Ovary (tissue), 3 donors: ENCODE results near the gene DPH6.

ENCODE experiments used
- CTCF ChIP-seq, 3 donors: fragments of 450-650 bp in 2 of 3; fragments of 200-600 bp in 1 of 3; IDR thresholded peaks; one replicate each; pipeline versions ENCODE4 v1.5.1 to v1.8.0; 2016 to 2022; ENCODE audit warnings: antibody characterized with exemption in 3 of 3, mild to moderate bottlenecking in 1 of 3
- EP300 ChIP-seq: sonication (generic); formaldehyde crosslinking; IDR thresholded peaks from one replicate; pipeline ENCODE4 v1.6.1; 2017; ENCODE audit warnings: antibody characterized with exemption
- POLR2A ChIP-seq: fragments of 450-650 bp; IDR thresholded peaks from one replicate; pipeline ENCODE4 v1.6.1; 2017; ENCODE audit warnings: antibody characterized with exemption, mild to moderate bottlenecking, moderate library complexity
- donor health status: DM: no; HTN: no; CAD: no.

- TF ChIP-seq CTCF (IDR thresholded peaks at IDR 0.05) (no peak), POLR2A (no peak), EP300 (no peak)
Measured at GRCh38 chr15:35351059-35351458, 194.9 kb downstream of the DPH6 start.
